HG03103 (cell line): ENCODE results near the gene NBEA.

Source experiments
- ATAC-seq: cut with Tn5 transposase; IDR thresholded peaks from one replicate; pipeline ENCODE4 v1.9.1; 2021; ENCODE audit warnings: low read depth; ENCODE audit not compliant: unreplicated experiment

Gene NBEA

GRCh38 chr13:35252536-35253205 is 310.6 kb downstream of the NBEA start:
- ATAC-seq: peak; percentile 62

GRCh38 chr13:35255241-35255640 is 313.2 kb downstream of the NBEA start:
- ATAC-seq: no peak

DNA sequence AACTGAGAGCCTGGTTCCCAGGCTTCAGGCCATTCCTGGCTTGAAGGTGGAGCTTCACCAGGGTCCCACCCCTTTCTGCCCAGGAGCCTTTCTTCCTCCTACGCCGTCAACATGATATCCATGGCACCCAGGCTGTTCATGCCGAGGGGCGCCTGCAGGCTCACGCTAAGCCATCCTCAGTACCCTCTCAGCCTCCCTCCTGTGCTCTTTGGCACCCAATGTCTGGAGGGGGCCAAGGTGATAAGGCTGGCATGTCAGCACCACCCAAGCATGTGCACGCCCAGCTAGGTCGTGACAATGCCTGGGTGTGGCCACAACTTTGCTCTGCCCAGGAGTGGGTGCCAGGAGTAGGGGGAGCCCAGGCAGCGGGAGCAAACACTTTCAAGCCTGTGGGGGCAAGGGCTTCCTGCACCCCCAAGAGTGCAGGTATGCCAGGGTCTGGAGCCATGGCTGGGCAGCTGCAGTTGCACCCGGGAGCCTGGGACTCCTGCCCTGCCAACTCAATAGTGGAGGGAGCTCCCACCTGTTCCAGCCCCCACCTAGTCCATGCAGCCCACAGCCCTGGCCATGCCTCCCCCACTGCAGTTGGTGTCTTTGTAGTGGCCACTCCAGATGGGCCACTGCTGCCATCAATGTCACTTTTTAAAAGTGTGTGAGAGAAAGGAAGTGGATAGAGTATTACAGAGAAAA is 314.5 kb downstream of the NBEA start:
- no peak for ATAC-seq

DNA sequence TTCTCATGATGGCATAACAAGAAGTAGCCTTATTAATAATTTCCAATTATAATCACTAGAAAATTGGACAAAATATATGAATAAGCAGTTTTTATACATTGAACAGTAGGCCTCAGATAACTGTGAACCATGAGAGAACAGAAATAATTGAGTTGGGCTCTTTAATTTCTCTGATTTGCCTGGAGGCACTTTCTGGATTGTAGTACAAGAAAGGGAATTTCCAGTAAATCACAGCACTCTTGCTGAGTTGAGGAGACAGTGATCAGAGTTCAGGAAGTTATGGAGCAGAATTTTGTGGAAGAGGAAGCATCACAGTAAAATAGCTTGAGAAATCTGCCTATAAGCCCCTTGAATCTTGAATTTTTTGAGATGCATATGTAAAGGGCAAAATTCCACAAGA is 318.2 kb downstream of the NBEA start:
- no peak for ATAC-seq

DNA sequence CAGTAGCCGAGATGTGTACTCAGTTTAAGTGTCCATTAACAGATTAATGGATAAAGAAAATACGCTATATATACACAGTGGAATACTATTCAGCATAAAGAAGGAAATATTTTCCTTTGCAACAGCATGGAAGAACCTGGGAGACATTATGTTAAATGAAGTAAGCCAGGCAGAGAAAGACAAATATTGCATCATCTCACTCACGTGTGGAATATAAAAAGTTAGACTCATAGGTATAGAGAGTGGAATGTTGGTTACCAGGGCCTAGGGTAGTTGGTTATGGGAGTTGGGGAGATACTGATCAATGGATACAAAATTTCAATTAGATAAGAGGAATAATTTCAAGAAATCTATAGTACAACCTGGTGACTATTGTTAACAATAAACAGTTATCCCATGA is 324.3 kb downstream of the NBEA start:
- ATAC-seq: no peak

DNA sequence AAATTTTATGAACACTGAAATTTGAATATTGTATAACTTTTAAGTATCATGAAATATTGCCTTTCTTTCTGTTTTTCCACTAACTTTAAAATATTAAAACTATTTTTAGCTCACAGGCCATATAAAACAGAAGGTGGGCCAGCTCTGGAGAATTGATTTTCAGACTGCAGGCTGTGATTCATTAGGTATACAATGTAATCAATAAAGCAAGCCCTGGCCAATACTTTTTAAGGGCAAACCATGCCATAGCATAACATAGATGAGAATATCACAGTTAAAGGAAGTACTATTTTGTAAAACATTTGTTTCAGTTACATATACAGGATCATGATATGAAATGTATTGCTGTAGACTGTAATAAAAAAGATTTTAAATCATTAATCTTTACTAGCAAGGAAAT is 336.8 kb downstream of the NBEA start:
- ATAC-seq: no peak

DNA sequence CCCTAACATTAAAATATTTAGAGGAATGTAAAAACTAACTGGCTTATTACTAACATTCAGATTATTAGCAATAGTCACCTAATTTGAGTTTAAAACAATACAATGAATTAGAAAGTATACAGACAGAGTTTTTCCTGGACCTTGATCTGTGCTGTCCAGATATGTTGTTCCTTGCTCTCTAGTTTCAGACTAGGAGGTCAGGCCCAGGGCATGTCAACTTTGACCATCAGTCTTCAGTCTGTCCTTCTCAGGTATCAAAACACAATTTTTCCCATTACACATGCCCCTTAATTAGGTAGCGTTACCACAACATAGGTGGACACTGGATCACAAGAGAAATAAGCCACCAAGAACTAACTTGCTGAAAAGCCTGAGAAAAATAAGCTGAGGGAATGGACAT is 337.4 kb downstream of the NBEA start:
- no peak for ATAC-seq

DNA sequence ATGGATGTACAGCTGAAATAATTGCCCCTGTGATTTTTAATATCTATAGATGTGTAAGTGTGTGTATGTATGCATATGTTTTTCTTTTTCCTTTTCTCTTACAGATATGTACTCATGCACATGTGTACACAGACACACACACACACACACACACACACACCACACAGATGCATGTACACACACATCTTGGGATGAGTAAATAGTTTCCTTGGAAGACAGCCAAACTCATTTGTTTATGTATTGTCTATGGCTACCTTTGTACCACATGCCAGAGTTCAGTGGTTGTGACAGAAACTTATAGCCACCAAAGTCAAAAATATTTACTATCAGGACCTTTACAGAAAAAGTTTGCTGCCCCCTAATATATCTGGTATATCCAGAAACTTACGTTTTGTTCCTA is 341.8 kb downstream of the NBEA start:
- ATAC-seq: no peak

GRCh38 chr13:35285677-35286076 is 343.6 kb downstream of the NBEA start:
- ATAC-seq: no peak

- no peak for ATAC-seq
Measured at GRCh38 chr13:35292329-35292728, 350.3 kb downstream of the NBEA start.

- no peak for ATAC-seq
Measured at GRCh38 chr13:35293579-35294226, 351.6 kb downstream of the NBEA start.

GRCh38 chr13:35309706-35310105 is 367.6 kb downstream of the NBEA start:
- ATAC-seq: no peak

- ATAC-seq: no peak
Measured at GRCh38 chr13:35332134-35332533, 390.1 kb downstream of the NBEA start.

DNA sequence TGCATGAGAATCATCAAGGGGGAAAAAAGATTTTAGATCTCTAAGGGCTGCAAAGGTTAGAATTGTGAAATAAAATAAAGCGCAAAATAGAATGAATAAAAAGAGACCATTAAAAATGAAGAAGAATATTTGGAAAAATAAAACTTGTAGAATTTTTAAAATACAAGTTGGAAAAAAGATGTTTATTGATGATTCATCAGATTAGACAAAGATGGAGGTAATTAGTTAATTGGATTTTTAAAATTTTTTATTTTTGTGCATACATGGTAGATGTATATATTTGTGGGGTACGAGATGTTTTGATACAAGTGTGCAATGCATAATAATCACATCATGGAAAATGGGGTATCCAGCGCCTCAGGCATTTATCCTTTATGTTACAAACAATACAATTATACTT is 391.1 kb downstream of the NBEA start:
- ATAC-seq: no peak

GRCh38 chr13:35342440-35342839 is 400.4 kb downstream of the NBEA start:
- no peak for ATAC-seq

GRCh38 chr13:35343417-35343816 is 401.3 kb downstream of the NBEA start:
- no peak for ATAC-seq

DNA sequence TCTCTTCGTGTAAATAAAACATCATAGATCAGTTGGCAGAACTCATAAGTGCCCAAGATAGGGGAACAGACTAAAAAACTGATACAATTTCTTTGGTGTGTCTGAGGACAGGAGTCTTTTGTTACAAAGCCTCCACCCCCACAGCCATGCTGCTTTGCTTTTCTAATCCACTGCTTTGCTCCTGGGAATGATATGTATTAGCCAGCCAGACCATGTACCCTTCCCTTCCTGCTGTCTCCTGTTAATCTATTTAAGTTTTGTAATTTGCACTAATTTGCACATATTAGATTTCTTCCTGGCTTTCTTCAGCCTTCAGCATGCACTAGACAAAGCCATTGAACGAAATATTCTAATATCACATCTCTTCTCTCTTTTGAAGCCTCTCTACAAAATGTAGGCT is 403.9 kb downstream of the NBEA start:
- no peak for ATAC-seq

GRCh38 chr13:35346494-35346893 is 404.4 kb downstream of the NBEA start:
- no peak for ATAC-seq

GRCh38 chr13:35347679-35348205 is 405.7 kb downstream of the NBEA start:
- ATAC-seq: no peak

- ATAC-seq: no peak
Measured at GRCh38 chr13:35349052-35349451, 407.0 kb downstream of the NBEA start.

DNA sequence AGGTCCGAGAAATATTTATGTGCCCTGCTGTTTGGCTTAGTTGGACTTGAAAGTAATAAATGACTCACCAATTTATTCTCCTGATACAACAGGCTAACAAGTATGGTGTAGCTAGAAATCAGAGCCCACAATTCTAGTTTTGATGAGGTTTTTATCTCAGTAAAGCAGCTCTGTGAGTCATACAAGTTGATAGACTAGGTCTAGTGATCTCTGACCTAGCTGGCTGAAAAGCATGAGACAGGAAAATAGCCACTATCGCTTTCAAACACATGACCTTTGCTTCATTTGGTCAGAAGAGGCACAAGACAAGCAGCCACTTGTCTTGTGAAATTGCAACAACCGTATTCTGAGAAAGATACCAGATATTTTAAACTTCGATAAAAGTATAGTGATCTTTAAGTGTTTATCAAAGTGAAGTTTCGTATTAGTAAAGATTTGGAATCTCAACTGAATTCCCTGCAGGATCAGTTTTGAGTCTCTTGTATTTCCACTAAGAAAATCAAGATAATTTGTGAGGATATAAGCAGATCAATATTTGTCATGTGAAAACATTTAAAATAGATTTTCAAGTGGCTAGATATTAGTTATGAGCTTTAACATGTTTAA is 407.7 kb downstream of the NBEA start:
- peak; percentile 79 for ATAC-seq
